Activated T-cell treated with anti-CD3 and anti-CD28 coated beads, Interleukin-2, amount 50 U/mL, for 24 hours (primary cell): ENCODE measurements around the gene IDI2.
A peak's percentile ranks its signal among the peaks of the same experiment; 100 is the strongest.

Experiments
- DNase-seq: peaks from one replicate; pipeline ENCODE4 v3.0.0-alpha.2; 2020
- H3K27ac Mint-ChIP-seq: 2 replicates; pipeline ENCODE4 v1.8.0; 2020; ENCODE audit warnings: mild to moderate bottlenecking, mixed read lengths
- H3K27me3 Mint-ChIP-seq: 2 replicates; pipeline ENCODE4 v1.8.0; 2020; ENCODE audit warnings: mixed read lengths
- H3K36me3 Mint-ChIP-seq: 2 replicates; pipeline ENCODE4 v1.8.0; 2020; ENCODE audit warnings: low read depth, mixed read lengths
- H3K4me1 Mint-ChIP-seq: 2 replicates; pipeline ENCODE4 v1.8.0; 2020; ENCODE audit warnings: low read depth, mixed read lengths
- H3K4me3 Mint-ChIP-seq: 2 replicates; pipeline ENCODE4 v1.8.0; 2020; ENCODE audit warnings: mild to moderate bottlenecking, moderate library complexity, mixed read lengths
- H3K9me3 Mint-ChIP-seq: 2 replicates; pipeline ENCODE4 v1.8.0; 2020; ENCODE audit warnings: mixed read lengths

Gene IDI2

GRCh38 chr10:987620-987869, 38.1 kb downstream of the IDI2 start:
- H3K27ac Mint-ChIP-seq: peak overlapping the region; percentile 99
- no peaks in the 10 kb centered on the region for H3K9me3 Mint-ChIP-seq

GRCh38 chr10:986881-987619, 38.6 kb downstream of the IDI2 start:
- H3K4me3 Mint-ChIP-seq: peak overlapping the region; percentile 97
- DNase-seq: no peak
- peak overlapping the region; percentile 99 for H3K27ac Mint-ChIP-seq
- H3K36me3 Mint-ChIP-seq: peaks cover 39% of the 10 kb centered on the region
- H3K27me3 Mint-ChIP-seq: no peaks in the 10 kb centered on the region
- no peaks in the 10 kb centered on the region for H3K9me3 Mint-ChIP-seq
- peaks cover 41% of the 10 kb centered on the region for H3K4me1 Mint-ChIP-seq

More at GRCh38 chr10:987620-987869, 38.1 kb downstream of the IDI2 start:
- Mint-ChIP-seq H3K27me3 (no peaks in the 10 kb centered on the region), H3K4me3 (peak overlapping the region; percentile 97), H3K36me3 (peaks cover 44% of the 10 kb centered on the region), H3K4me1 (peaks cover 44% of the 10 kb centered on the region)
- DNase-seq: no peak

DNA sequence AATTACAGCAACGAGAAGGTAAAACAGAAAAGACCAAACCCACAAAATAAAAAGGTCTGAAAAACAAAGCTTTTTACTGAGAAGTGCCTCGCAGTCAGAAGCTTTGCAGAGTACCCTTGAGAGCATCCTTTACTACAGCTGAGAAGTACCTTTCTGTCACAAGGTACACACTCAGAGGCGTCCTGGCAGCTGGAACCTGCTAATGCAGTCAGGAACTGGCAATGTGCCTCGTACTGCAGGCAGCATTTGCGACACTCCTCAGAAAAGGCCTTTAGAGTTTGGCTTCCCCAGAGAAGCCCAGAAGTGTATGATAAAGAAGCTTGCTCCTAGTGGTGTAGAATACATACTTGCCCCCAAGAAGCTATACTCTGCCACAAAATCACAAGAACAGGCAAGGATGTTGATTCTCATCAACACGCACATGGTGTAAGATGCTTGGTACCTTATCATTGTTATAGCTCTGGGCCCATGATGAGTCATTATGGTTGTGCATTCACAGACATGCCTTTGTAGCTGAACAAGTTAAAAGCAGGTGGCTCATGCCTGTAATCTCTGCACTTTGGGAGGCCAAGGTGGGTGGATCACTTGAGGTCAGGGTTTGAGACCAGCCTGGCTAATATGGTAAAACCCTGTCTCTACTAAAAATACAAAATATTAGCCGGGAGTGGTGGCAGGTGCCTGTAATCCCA, 39.4 kb downstream of the IDI2 start:
- H3K4me3 Mint-ChIP-seq: peak overlapping the region; percentile 97
- no peaks in the 10 kb centered on the region for H3K27me3 Mint-ChIP-seq
- H3K9me3 Mint-ChIP-seq: no peaks in the 10 kb centered on the region
- DNase-seq: no peak
- peaks cover 34% of the 10 kb centered on the region for H3K36me3 Mint-ChIP-seq
- no peak overlapping the region for H3K27ac Mint-ChIP-seq
- H3K4me1 Mint-ChIP-seq: peaks cover 39% of the 10 kb centered on the region

DNA sequence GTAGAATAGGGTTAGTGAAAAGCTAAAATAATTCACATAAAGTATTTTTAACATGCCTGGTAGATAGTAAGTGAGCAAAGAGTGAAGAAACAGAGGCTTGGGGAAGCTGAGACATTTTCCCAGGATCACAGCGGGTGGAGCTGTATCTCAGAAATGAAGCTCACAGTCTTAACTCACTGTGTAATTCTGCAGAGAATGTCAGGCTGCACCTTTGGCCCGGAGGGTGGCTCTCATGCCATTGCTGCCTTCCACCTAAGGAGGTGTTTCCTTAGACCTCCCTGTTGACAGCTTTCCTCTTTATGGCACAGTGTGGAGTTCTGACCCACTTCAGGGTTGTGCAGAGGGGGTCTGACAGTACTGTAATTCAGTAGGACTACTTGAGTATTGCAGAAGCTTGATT, 40.3 kb downstream of the IDI2 start:
- Mint-ChIP-seq H3K36me3 (peaks cover 34% of the 10 kb centered on the region), H3K9me3 (peaks cover 9% of the 10 kb centered on the region), H3K4me1 (peaks cover 30% of the 10 kb centered on the region), H3K27ac (no peak overlapping the region), H3K4me3 (no peak overlapping the region), H3K27me3 (no peaks in the 10 kb centered on the region)
- no peak for DNase-seq

DNA sequence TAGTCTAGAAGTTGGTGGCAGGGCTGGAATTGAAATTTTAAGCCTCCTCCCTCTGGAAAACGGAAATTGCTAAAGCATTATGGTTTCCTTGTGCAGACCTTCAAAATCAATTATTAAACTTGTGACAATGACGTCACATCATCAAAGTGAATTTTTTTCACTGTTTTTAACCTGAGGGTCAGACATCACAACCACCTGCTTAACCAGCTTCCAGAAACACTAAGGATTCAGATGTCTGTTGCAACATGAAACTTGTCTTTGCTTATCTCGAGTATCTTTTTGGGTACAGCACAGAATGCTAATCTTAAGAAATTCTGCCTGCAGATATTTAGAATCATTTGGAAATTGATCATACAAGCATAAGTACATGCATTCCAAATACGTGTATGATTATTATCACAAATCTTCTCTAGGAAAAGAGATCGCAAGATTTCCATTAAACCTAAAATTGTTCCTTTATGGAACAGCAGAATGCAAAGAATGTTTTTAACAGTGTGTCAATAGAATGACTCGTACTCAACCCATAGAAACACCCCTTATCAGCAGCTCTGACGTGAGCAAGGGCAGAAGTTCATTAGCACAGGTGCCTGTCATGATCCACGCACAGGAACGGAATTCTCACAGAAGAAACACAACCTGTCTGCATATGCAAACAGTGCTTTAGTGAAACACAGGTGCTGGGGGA, 41.5 kb downstream of the IDI2 start:
- H3K27ac Mint-ChIP-seq: no peak overlapping the region
- peaks cover 10% of the 10 kb centered on the region for H3K9me3 Mint-ChIP-seq
- DNase-seq: no peak
- no peaks in the 10 kb centered on the region for H3K27me3 Mint-ChIP-seq
- H3K4me1 Mint-ChIP-seq: peaks cover 18% of the 10 kb centered on the region
- H3K4me3 Mint-ChIP-seq: no peak overlapping the region
- H3K36me3 Mint-ChIP-seq: peaks cover 27% of the 10 kb centered on the region

DNA sequence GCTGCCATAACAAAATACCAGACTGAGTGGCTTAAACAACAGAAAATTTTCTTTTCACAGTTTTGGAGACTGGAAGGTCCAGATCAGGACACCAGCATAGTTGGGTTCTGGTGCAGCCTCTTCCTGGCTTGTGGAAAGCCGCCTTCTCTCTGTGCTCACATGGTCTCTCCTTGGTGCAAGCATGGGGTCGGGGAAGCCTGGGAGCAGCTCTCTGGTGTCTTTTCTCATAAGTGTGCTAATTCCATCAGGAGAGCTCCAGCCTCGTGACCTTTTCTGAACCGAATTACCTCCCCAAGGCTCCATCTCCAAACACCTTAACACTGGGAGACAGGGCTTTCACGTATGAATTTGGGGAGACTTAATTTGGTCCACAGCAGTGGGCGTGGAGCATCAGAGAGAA, 42.3 kb downstream of the IDI2 start:
- H3K4me1 Mint-ChIP-seq: peaks cover 15% of the 10 kb centered on the region
- no peak overlapping the region for H3K27ac Mint-ChIP-seq

GRCh38 chr10:980468-981093, 45.1 kb downstream of the IDI2 start:
- Mint-ChIP-seq H3K4me1 (no peaks in the 10 kb centered on the region), H3K4me3 (no peak overlapping the region), H3K27ac (no peak overlapping the region), H3K9me3 (peaks cover 18% of the 10 kb centered on the region), H3K27me3 (no peaks in the 10 kb centered on the region), H3K36me3 (peaks cover 16% of the 10 kb centered on the region)
- no peak for DNase-seq

More for the DNA sequence above, 42.3 kb downstream of the IDI2 start:
- H3K27me3 Mint-ChIP-seq: no peaks in the 10 kb centered on the region
- peaks cover 15% of the 10 kb centered on the region for H3K9me3 Mint-ChIP-seq
- H3K4me3 Mint-ChIP-seq: no peak overlapping the region
- no peak for DNase-seq
- peaks cover 20% of the 10 kb centered on the region for H3K36me3 Mint-ChIP-seq

DNA sequence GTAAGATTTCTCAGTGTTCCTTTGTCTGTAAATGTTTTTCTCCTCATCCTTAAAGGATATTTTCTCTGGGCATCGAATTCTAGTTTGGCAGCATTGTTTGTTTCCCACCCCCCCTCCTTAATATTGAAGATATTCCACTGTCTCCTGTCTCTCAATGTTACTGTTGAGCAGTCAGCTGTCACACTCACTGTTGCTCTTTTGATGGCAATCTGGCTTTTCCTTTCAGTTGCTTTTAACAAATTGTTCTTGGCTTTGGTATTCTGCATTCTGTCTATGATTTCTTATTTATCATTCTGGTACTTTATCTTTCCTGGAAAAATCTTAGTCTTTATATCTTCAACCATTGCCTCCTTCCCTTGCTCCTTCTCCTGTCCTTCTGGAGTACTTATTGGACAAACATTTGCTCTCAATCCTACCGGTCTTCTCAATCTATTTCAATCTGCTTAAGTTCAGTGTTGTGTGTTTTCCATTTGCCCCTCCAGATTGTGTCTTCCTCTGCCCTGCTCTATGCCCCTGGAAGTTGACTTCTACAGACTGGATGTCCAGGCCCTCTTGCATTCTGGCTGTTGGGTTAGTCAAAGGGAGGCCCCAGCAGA, 46.7 kb downstream of the IDI2 start:
- no peak overlapping the region for H3K27ac Mint-ChIP-seq
- H3K4me3 Mint-ChIP-seq: no peak overlapping the region
- H3K36me3 Mint-ChIP-seq: peaks cover 16% of the 10 kb centered on the region
- H3K9me3 Mint-ChIP-seq: peaks cover 18% of the 10 kb centered on the region
- H3K27me3 Mint-ChIP-seq: no peaks in the 10 kb centered on the region
- DNase-seq: no peak
- no peaks in the 10 kb centered on the region for H3K4me1 Mint-ChIP-seq

DNA sequence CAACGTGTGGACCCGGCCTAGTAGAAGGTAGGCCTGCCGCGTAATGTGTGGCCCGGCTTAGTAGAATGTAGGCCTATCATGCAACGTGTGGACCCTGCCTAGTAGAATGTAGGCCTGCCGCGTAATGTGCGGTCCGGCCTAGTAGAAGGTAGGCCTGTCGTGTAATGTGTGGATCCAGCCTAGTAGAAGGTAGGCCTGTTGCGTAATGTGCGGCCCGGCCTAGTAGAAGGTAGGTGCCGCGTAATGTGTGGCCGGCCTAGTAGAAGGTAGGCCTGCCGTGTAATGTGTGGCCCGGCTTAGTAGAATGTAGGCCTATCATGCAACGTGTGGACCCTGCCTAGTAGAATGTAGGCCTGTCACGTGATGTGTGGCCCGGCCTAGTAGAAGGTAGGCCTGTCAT, 49.3 kb downstream of the IDI2 start:
- Mint-ChIP-seq H3K36me3 (peaks cover 16% of the 10 kb centered on the region), H3K27ac (no peak overlapping the region)

DNA sequence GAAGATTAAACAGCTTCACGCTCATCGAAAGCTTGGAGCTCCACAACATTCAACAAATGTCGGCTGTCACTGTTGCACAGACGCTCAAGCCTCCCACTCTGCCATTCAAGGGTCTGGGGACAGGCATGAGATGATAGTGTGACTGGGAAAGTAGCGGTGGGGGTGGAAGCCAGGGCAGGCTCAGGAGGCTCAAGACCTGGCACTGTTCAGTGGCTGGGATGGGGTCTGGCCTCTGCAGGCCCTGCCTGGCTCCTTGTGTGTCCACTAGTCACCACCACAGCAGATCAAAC, 50.9 kb downstream of the IDI2 start:
- no peaks in the 10 kb centered on the region for H3K27me3 Mint-ChIP-seq
- no peak for DNase-seq
- H3K36me3 Mint-ChIP-seq: peaks cover 3% of the 10 kb centered on the region
- H3K9me3 Mint-ChIP-seq: peaks cover 9% of the 10 kb centered on the region
- no peak overlapping the region for H3K27ac Mint-ChIP-seq
- no peak overlapping the region for H3K4me3 Mint-ChIP-seq
- no peaks in the 10 kb centered on the region for H3K4me1 Mint-ChIP-seq

More for the DNA sequence above, 49.3 kb downstream of the IDI2 start:
- H3K27me3 Mint-ChIP-seq: no peaks in the 10 kb centered on the region
- H3K4me3 Mint-ChIP-seq: no peak overlapping the region
- H3K9me3 Mint-ChIP-seq: peaks cover 18% of the 10 kb centered on the region
- DNase-seq: no peak
- H3K4me1 Mint-ChIP-seq: no peaks in the 10 kb centered on the region

DNA sequence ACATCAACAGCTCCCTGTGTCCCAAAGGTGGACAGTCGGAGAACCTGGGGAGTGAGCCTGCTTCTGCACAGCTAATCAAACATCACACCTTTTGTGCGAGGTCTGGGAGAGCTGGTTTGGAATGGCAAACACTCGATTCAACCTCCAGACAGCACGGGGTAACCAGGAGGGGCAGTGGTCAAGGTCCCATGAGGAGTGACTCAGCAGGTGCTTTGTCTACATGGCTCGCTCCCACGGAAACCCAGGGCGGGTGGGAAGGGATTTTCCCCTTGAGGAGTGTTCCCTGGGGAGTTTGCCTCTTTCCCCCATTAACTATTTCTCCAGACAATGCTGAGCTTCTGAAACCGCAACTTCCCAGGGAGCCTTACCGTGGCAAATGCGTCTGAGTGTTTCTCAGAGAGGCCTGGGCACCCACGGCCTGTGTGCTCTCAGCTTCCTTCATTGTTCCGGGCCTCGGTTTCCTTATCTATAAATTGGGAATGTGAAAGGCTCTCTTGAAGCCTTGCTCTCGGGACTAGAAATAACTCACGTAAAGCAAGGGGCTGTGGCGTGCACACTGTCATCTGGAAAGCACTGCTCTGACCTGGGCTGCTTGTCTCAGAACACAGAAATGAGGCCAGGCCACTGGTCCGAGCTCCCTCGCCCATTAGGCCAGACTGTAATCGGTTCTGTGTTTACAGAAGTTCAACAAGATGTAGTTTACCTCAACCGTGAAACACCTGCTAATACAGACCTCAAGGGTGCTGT, 51.4 kb downstream of the IDI2 start:
- H3K4me1 Mint-ChIP-seq: no peaks in the 10 kb centered on the region
- no peak for DNase-seq
- no peak overlapping the region for H3K4me3 Mint-ChIP-seq
- H3K36me3 Mint-ChIP-seq: peaks cover 1% of the 10 kb centered on the region
- H3K27ac Mint-ChIP-seq: no peak overlapping the region
- H3K9me3 Mint-ChIP-seq: peaks cover 8% of the 10 kb centered on the region
- peaks cover 2% of the 10 kb centered on the region for H3K27me3 Mint-ChIP-seq

DNA sequence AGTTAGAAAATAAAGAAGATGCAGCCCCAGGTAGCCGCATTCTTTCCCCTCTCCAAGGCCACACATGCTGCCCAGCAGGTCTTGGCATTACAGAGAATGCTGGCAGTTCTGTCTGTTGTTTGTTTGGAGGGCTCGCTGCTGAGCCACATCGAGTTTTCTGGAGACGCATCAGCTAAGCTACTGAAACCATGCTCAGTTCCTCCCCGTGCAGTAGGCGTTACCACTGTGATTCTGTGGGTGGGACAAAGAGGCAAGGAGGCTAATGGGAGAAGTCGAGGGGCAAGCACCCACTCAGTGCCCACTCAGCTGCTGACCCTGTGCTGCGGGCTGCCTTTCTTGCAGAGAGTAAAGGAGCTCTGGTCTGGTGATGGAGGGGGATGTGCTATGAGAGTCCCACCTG, 52.9 kb downstream of the IDI2 start:
- peaks cover 1% of the 10 kb centered on the region for H3K36me3 Mint-ChIP-seq
- DNase-seq: no peak
- H3K4me3 Mint-ChIP-seq: no peak overlapping the region
- peaks cover 12% of the 10 kb centered on the region for H3K27me3 Mint-ChIP-seq
- no peak overlapping the region for H3K27ac Mint-ChIP-seq
- H3K9me3 Mint-ChIP-seq: no peaks in the 10 kb centered on the region
- peaks cover 2% of the 10 kb centered on the region for H3K4me1 Mint-ChIP-seq

DNA sequence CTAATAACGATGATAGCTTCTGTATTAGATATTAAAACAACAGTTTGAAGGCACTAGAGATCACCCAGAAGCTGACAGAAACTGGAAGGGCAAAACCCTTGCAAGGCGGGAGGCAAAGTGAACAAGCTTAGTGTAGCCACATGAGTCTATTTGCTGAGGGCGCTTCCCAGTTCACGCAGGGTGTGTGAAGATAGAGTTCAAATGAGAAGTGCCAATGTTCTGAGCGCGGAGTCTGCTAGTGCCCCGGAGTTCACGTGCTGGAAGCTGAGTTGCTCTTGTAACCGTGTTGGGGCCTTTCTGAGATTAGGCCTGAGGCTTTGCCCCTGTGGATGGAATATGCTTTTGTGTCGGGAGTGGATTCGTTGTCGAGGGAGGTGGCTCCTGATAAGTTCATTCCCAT, 54.0 kb downstream of the IDI2 start:
- no peaks in the 10 kb centered on the region for H3K9me3 Mint-ChIP-seq
- peaks cover 12% of the 10 kb centered on the region for H3K27me3 Mint-ChIP-seq
- no peaks in the 10 kb centered on the region for H3K36me3 Mint-ChIP-seq
- peaks cover 9% of the 10 kb centered on the region for H3K4me1 Mint-ChIP-seq
- DNase-seq: no peak
- H3K27ac Mint-ChIP-seq: no peak overlapping the region
- H3K4me3 Mint-ChIP-seq: no peak overlapping the region

DNA sequence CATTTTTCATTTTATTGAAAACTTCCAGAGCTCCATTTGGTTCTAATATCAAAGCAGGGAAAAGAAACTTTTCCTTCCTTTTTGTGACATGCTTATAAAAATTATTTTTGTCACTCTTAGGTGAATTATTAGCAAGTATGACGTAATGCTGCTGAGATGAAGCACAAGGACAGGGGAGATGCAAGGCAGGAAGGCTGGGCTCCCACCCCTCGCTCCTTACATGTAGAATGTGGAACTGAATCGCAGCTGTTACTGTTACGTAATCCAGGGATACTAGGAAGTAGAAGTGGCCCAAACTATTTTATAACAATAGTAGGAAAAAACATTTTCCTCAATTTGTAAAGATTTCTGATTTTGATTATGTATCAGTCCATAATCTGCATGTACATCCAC, 54.5 kb downstream of the IDI2 start:
- no peak for DNase-seq
- H3K9me3 Mint-ChIP-seq: no peaks in the 10 kb centered on the region
- no peak overlapping the region for H3K4me3 Mint-ChIP-seq
- no peaks in the 10 kb centered on the region for H3K36me3 Mint-ChIP-seq
- peaks cover 12% of the 10 kb centered on the region for H3K27me3 Mint-ChIP-seq
- H3K4me1 Mint-ChIP-seq: peaks cover 9% of the 10 kb centered on the region
- no peak overlapping the region for H3K27ac Mint-ChIP-seq
